GM23338 (cell line): Measurements from ENCODE around the gene PRDM5. TPM values are rescaled to one million over a fixed set of nuclear protein-coding genes. Genes with fewer than 3 reads are reported as not detected.

ENCODE experiments used
- ATAC-seq: fragments of 200-7000 bp; cut with Tn5 transposase; 3 replicates; pipeline ENCODE4 v1.9.1; 2020
- DNase-seq: peaks from one replicate; pipeline ENCODE4 v3.0.0-alpha.2; 2015; ENCODE audit warnings: low spot score
- H2AFZ ChIP-seq: fragments of 200-600 bp; sonication (generic); 2 replicates; pipeline ENCODE4 v1.8.0; 2016; ENCODE audit warnings: antibody characterized with exemption, mild to moderate bottlenecking, moderate library complexity
- H3F3A ChIP-seq: fragments of 200-600 bp; sonication (generic); replicated peaks from 2 replicates; pipeline ENCODE4 v1.8.0; 2017; ENCODE audit warnings: antibody characterized with exemption, mixed run types, low read depth
- H3K27ac ChIP-seq: fragments of 200-600 bp; sonication (generic); 2 replicates; pipeline ENCODE4 v1.6.1; 2016; ENCODE audit warnings: low read depth
- H3K27me3 ChIP-seq: fragments of 200-600 bp; sonication (generic); 2 replicates; pipeline ENCODE4 v1.8.0; 2016; ENCODE audit warnings: mild to moderate bottlenecking, mixed run types, moderate library complexity; ENCODE audit not compliant: insufficient read depth
- H3K36me3 ChIP-seq: fragments of 200-600 bp; sonication (generic); 2 replicates; pipeline ENCODE4 v1.8.0; 2016; ENCODE audit warnings: mild to moderate bottlenecking; ENCODE audit not compliant: insufficient read depth
- H3K4me1 ChIP-seq: fragments of 200-600 bp; sonication (generic); 2 replicates; pipeline ENCODE4 v1.8.0; 2016; ENCODE audit warnings: mild to moderate bottlenecking, moderate library complexity; ENCODE audit not compliant: insufficient read depth
- H3K4me2 ChIP-seq: fragments of 200-600 bp; sonication (generic); 2 replicates; pipeline ENCODE4 v1.7.1; 2017; ENCODE audit warnings: mixed run types
- H3K4me3 ChIP-seq: fragments of 200-600 bp; sonication (generic); 2 replicates; pipeline ENCODE4 v1.6.1; 2016; ENCODE audit warnings: mixed run types
- H3K79me2 ChIP-seq: fragments of 200-600 bp; sonication (generic); replicated peaks from 2 replicates; pipeline ENCODE4 v1.8.0; 2017; ENCODE audit warnings: mild to moderate bottlenecking; ENCODE audit not compliant: insufficient read depth
- H3K9me2 ChIP-seq: fragments of 200-600 bp; sonication (generic); 2 replicates; pipeline ENCODE4 v1.8.0; 2017; ENCODE audit not compliant: insufficient read depth
- H4K20me1 ChIP-seq: fragments of 200-600 bp; sonication (generic); replicated peaks from 2 replicates; pipeline ENCODE4 v1.8.0; 2017; ENCODE audit warnings: mild to moderate bottlenecking; ENCODE audit not compliant: insufficient read depth
- H3K27ac Mint-ChIP-seq: 2 replicates; pipeline ENCODE4 v1.8.0; 2020; ENCODE audit warnings: inconsistent platforms, mild to moderate bottlenecking, moderate library complexity, mixed read lengths
- H3K27me3 Mint-ChIP-seq: 3 replicates; pipeline ENCODE4 v1.8.0; 2022; ENCODE audit warnings: low read depth, mild to moderate bottlenecking, moderate library complexity, mixed read lengths, inconsistent platforms; ENCODE audit not compliant: insufficient read depth, poor library complexity
- H3K36me3 Mint-ChIP-seq: 3 replicates; pipeline ENCODE4 v1.8.0; 2021; ENCODE audit warnings: low read depth, mild to moderate bottlenecking, inconsistent platforms, moderate library complexity, mixed read lengths
- H3K4me1 Mint-ChIP-seq: 3 replicates; pipeline ENCODE4 v1.8.0; 2020; ENCODE audit warnings: mild to moderate bottlenecking, inconsistent platforms, mixed read lengths
- H3K4me3 Mint-ChIP-seq: 3 replicates; pipeline ENCODE4 v1.8.0; 2021; ENCODE audit warnings: moderate library complexity, mild to moderate bottlenecking, inconsistent platforms, mixed read lengths
- H3K9me3 Mint-ChIP-seq: 3 replicates; pipeline ENCODE4 v1.8.0; 2020; ENCODE audit warnings: moderate library complexity, mild to moderate bottlenecking, inconsistent platforms, mixed read lengths
- CREB1 ChIP-seq: fragments of 250-450 bp; sonication (Bioruptor Pico); IDR thresholded peaks from 2 replicates; pipeline ENCODE4 v1.5.0; 2020; ENCODE audit warnings: low read depth, mild to moderate bottlenecking, moderate library complexity
- EZH2 ChIP-seq: fragments of 200-600 bp; sonication (generic); IDR thresholded peaks from one replicate; pipeline ENCODE4 v1.8.0; 2017; ENCODE audit warnings: antibody characterized with exemption, mild to moderate bottlenecking, low read depth; ENCODE audit not compliant: unreplicated experiment
- EZH2phosphoT487 ChIP-seq: fragments of 200-600 bp; sonication (generic); IDR thresholded peaks from one replicate; pipeline ENCODE4 v1.8.1; 2018; ENCODE audit warnings: antibody characterized with exemption; ENCODE audit not compliant: unreplicated experiment
- JUNB ChIP-seq: IDR thresholded peaks from one replicate; pipeline ENCODE4 v1.6.1; 2016; ENCODE audit warnings: antibody characterized with exemption; ENCODE audit not compliant: unreplicated experiment
- NANOG ChIP-seq: IDR thresholded peaks from 2 replicates; pipeline ENCODE4 v1.6.1; 2016; ENCODE audit warnings: antibody characterized with exemption, borderline replicate concordance
- POLR2AphosphoS5 ChIP-seq: IDR thresholded peaks from 2 replicates; pipeline ENCODE4 v1.6.1; 2016; ENCODE audit warnings: antibody characterized with exemption, low read depth
- STAT1 ChIP-seq: IDR thresholded peaks from one replicate; pipeline ENCODE4 v1.6.1; 2016; ENCODE audit warnings: antibody characterized with exemption; ENCODE audit not compliant: unreplicated experiment
- ZNF114 ChIP-seq: fragments of 250-450 bp; sonication (Bioruptor Pico); IDR thresholded peaks from 2 replicates; pipeline ENCODE4 v1.5.0; 2020; ENCODE audit warnings: mild to moderate bottlenecking, moderate library complexity
- ZNF331 ChIP-seq: fragments of 250-450 bp; sonication (Bioruptor Pico); IDR thresholded peaks from 2 replicates; pipeline ENCODE4 v1.5.0; 2020; ENCODE audit warnings: low read depth, mild to moderate bottlenecking, moderate library complexity
- ZNF462 ChIP-seq: fragments of 250-450 bp; sonication (Bioruptor Pico); IDR thresholded peaks from 2 replicates; pipeline ENCODE4 v1.5.0; 2020; ENCODE audit warnings: mild to moderate bottlenecking, moderate library complexity
- polyA plus RNA-seq: library from polyadenylated mRNA; unstranded; fragments of >200 nt; fragmentation: Nextera tagmentation; extraction: Ambion mirVana; gene quantifications from 2 replicates; pipeline ENCODE4 v1.2.1, GENCODE V29; 2016
- total RNA-seq: library from RNA; depleted of rRNA; stranded (reverse); fragments of >200 nt; shearing (Covaris generic); gene quantifications from 2 replicates; pipeline ENCODE4 v1.2.3, GENCODE V29; 2014
- TF ChIP-seq, protein P1 (sequence below): IDR thresholded peaks from one replicate; pipeline ENCODE4 v1.6.1; 2018; ENCODE audit warnings: antibody characterized with exemption; ENCODE audit not compliant: unreplicated experiment
- TF ChIP-seq, protein P2 (sequence below), 2 experiments: fragments of 200-600 bp in 1 of 2; sonication (generic) in 1 of 2; conservative IDR thresholded peaks; 2 replicates each; pipeline versions ENCODE4 v1.5.1 to v1.6.1; 2016 to 2017; ENCODE audit warnings: antibody characterized with exemption in 2 of 2, low read depth in 2 of 2, mild to moderate bottlenecking in 2 of 2, moderate library complexity in 1 of 2
- TF ChIP-seq, protein P3 (sequence below): IDR thresholded peaks from 2 replicates; pipeline ENCODE4 v1.6.1; 2016; ENCODE audit warnings: antibody characterized with exemption

Gene PRDM5
- total and polyA plus RNA-seq, 2 experiments from 2014 or later = 11.2 to 40.4 TPM

DNA sequence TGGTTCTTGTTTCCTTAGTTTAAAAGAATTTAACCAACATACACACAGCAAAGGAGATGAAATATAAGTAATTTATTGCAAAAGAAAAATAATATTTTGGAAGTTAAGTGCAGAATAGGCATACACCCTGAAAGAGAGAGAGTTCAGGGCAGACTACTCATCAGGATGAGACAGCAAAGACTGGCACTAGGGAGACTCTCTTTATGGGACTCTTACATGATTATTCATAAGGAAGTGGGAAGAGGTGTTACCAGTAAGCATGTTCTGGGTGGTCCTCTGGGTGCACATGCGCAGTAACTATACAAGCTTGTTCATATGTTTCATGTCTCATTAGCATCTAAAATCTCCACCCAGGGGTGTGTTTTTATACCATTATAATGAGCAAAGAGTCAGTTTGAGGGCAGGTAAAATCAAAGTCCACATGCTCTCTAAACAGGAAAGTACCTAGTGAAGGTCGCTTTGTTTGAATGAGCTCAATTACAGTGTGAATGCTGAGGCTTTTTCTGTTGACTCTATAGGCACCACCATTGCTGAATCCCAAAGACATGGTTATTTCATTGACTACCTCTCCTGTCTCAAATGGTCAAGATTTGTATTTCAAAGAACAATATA is 38.2 kb upstream of the PRDM5 start:
- Mint-ChIP-seq H3K36me3 (no peaks in the 10 kb centered on the region), H3K27me3 (no peaks in the 10 kb centered on the region), H3K4me3 (no peak overlapping the region), H3K9me3 (no peaks in the 10 kb centered on the region), H3K4me1 (peaks cover 7% of the 10 kb centered on the region; the same call in 2 of the 3 replicates), H3K27ac (no peak overlapping the region)
- H3K4me1 ChIP-seq = peaks cover 7% of the 10 kb centered on the region; the same call in 1 of the 2 replicates
- DNase-seq = no peak
- no peak overlapping the region for H3K4me3 ChIP-seq
- H3K27me3 ChIP-seq = no peaks in the 10 kb centered on the region
- no peaks in the 10 kb centered on the region for H3K79me2 ChIP-seq
- TF ChIP-seq STAT1 (no peak), ZNF462 (CRISPR knock-in tag) (no peak), ZNF114 (CRISPR knock-in tag) (no peak), ZNF331 (no peak), NANOG (no peak), POLR2AphosphoS5 (no peak), JUNB (no peak), EZH2 (no peak), EZH2phosphoT487 (no peak), CREB1 (CRISPR knock-in tag) (no peak)
- TF ChIP-seq, protein P1, sequence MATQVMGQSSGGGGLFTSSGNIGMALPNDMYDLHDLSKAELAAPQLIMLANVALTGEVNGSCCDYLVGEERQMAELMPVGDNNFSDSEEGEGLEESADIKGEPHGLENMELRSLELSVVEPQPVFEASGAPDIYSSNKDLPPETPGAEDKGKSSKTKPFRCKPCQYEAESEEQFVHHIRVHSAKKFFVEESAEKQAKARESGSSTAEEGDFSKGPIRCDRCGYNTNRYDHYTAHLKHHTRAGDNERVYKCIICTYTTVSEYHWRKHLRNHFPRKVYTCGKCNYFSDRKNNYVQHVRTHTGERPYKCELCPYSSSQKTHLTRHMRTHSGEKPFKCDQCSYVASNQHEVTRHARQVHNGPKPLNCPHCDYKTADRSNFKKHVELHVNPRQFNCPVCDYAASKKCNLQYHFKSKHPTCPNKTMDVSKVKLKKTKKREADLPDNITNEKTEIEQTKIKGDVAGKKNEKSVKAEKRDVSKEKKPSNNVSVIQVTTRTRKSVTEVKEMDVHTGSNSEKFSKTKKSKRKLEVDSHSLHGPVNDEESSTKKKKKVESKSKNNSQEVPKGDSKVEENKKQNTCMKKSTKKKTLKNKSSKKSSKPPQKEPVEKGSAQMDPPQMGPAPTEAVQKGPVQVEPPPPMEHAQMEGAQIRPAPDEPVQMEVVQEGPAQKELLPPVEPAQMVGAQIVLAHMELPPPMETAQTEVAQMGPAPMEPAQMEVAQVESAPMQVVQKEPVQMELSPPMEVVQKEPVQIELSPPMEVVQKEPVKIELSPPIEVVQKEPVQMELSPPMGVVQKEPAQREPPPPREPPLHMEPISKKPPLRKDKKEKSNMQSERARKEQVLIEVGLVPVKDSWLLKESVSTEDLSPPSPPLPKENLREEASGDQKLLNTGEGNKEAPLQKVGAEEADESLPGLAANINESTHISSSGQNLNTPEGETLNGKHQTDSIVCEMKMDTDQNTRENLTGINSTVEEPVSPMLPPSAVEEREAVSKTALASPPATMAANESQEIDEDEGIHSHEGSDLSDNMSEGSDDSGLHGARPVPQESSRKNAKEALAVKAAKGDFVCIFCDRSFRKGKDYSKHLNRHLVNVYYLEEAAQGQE = no peak
- TF ChIP-seq, protein P2, sequence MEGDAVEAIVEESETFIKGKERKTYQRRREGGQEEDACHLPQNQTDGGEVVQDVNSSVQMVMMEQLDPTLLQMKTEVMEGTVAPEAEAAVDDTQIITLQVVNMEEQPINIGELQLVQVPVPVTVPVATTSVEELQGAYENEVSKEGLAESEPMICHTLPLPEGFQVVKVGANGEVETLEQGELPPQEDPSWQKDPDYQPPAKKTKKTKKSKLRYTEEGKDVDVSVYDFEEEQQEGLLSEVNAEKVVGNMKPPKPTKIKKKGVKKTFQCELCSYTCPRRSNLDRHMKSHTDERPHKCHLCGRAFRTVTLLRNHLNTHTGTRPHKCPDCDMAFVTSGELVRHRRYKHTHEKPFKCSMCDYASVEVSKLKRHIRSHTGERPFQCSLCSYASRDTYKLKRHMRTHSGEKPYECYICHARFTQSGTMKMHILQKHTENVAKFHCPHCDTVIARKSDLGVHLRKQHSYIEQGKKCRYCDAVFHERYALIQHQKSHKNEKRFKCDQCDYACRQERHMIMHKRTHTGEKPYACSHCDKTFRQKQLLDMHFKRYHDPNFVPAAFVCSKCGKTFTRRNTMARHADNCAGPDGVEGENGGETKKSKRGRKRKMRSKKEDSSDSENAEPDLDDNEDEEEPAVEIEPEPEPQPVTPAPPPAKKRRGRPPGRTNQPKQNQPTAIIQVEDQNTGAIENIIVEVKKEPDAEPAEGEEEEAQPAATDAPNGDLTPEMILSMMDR (conservative IDR thresholded peaks at IDR 0.05; ENCODE audit: low read depth in 2 of 2) = no peak
- TF ChIP-seq, protein P3, sequence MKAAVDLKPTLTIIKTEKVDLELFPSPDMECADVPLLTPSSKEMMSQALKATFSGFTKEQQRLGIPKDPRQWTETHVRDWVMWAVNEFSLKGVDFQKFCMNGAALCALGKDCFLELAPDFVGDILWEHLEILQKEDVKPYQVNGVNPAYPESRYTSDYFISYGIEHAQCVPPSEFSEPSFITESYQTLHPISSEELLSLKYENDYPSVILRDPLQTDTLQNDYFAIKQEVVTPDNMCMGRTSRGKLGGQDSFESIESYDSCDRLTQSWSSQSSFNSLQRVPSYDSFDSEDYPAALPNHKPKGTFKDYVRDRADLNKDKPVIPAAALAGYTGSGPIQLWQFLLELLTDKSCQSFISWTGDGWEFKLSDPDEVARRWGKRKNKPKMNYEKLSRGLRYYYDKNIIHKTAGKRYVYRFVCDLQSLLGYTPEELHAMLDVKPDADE = no peak
- H3K27ac ChIP-seq = no peak overlapping the region
- H4K20me1 ChIP-seq = no peaks in the 10 kb centered on the region
- no peak overlapping the region for H2AFZ ChIP-seq
- H3F3A ChIP-seq = no peaks in the 10 kb centered on the region
- no peaks in the 10 kb centered on the region for H3K36me3 ChIP-seq
- no peak overlapping the region for H3K4me2 ChIP-seq
- no peak for ATAC-seq
- H3K9me2 ChIP-seq = no peaks in the 10 kb centered on the region
